Measurements from ENCODE around the gene RELL2.

Gene RELL2

GRCh38 chr5:141618804-141619554 lies 17.8 kb upstream of the RELL2 start, which contains the start of gene DIAPH1 (continued):
- peak; percentile 82 for TF ChIP-seq OSR2 (tag by site-specific recombination; IDR thresholded peaks at IDR 0.05)
- TF ChIP-seq IKZF3 (tag by site-specific recombination; IDR thresholded peaks at IDR 0.05) = peak; percentile 50
- no peak for TF ChIP-seq ZNF704 (tag by site-specific recombination; IDR thresholded peaks at IDR 0.05)
- TF ChIP-seq, protein P1, sequence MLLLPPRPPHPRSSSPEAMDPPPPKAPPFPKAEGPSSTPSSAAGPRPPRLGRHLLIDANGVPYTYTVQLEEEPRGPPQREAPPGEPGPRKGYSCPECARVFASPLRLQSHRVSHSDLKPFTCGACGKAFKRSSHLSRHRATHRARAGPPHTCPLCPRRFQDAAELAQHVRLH (tag by site-specific recombination; IDR thresholded peaks at IDR 0.05) = peak; percentile 81

GRCh38 chr5:141623186-141623585 lies 13.6 kb upstream of the RELL2 start:
- POLR2A ChIA-PET = no interaction called here
- H3K9me3 ChIP-seq (ENCODE audit: control insufficient read depth, insufficient read depth, low read depth, low read length) = no peaks in the 10 kb centered on the region
- TF ChIP-seq ZBTB21 (tag by site-specific recombination; IDR thresholded peaks at IDR 0.05) (no peak), PBX3 (CRISPR knock-in tag; IDR thresholded peaks at IDR 0.05) (no peak)
- CTCF ChIA-PET = interaction anchor here (0.6 to 2.7 kb wide), 4 partner anchors 13 to 184 kb away, joined by 3 to 9 read pairs (median 4); partner anchors contain the start of genes HDAC3 and RELL2
- peaks cover 43 to 84% of the 10 kb centered on the region in 2 experiments for H3K36me3 ChIP-seq (ENCODE audit: control insufficient read depth in 2 of 2, insufficient read depth in 1 of 2, low read length in 2 of 2)
- no peaks in the 10 kb centered on the region for H3K4me1 ChIP-seq (ENCODE audit: control insufficient read depth, insufficient read depth, low read length)
- no peak overlapping the region for H3K27ac ChIP-seq (ENCODE audit: extremely low read depth, low read depth, low read length)
- H3K4me3 ChIP-seq (ENCODE audit: low read depth, low read length) = no peak overlapping the region

GRCh38 chr5:141623611-141624010 lies 13.2 kb upstream of the RELL2 start:
- no peaks in the 10 kb centered on the region for H3K4me1 ChIP-seq (ENCODE audit: control insufficient read depth, insufficient read depth, low read length)
- TF ChIP-seq ZNF610 (tag by site-specific recombination; IDR thresholded peaks at IDR 0.05; ENCODE audit: borderline replicate concordance) = no peak
- no peak for TF ChIP-seq ZBTB1 (tag by site-specific recombination; IDR thresholded peaks at IDR 0.05)
- TF ChIP-seq ZNF391 (tag by site-specific recombination; IDR thresholded peaks at IDR 0.05; ENCODE audit: borderline replicate concordance, low read depth) = no peak
- no peak for TF ChIP-seq ZNF548 (tag by site-specific recombination; IDR thresholded peaks at IDR 0.05)
- TF ChIP-seq ZNF843 (tag by site-specific recombination; IDR thresholded peaks at IDR 0.05) = no peak
- TF ChIP-seq ZFHX2 (tag by site-specific recombination; conservative IDR thresholded peaks at IDR 0.05) = no peak
- TF ChIP-seq, protein P2, sequence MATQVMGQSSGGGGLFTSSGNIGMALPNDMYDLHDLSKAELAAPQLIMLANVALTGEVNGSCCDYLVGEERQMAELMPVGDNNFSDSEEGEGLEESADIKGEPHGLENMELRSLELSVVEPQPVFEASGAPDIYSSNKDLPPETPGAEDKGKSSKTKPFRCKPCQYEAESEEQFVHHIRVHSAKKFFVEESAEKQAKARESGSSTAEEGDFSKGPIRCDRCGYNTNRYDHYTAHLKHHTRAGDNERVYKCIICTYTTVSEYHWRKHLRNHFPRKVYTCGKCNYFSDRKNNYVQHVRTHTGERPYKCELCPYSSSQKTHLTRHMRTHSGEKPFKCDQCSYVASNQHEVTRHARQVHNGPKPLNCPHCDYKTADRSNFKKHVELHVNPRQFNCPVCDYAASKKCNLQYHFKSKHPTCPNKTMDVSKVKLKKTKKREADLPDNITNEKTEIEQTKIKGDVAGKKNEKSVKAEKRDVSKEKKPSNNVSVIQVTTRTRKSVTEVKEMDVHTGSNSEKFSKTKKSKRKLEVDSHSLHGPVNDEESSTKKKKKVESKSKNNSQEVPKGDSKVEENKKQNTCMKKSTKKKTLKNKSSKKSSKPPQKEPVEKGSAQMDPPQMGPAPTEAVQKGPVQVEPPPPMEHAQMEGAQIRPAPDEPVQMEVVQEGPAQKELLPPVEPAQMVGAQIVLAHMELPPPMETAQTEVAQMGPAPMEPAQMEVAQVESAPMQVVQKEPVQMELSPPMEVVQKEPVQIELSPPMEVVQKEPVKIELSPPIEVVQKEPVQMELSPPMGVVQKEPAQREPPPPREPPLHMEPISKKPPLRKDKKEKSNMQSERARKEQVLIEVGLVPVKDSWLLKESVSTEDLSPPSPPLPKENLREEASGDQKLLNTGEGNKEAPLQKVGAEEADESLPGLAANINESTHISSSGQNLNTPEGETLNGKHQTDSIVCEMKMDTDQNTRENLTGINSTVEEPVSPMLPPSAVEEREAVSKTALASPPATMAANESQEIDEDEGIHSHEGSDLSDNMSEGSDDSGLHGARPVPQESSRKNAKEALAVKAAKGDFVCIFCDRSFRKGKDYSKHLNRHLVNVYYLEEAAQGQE (tag by site-specific recombination; IDR thresholded peaks at IDR 0.05) = no peak
- TF ChIP-seq, protein P3, sequence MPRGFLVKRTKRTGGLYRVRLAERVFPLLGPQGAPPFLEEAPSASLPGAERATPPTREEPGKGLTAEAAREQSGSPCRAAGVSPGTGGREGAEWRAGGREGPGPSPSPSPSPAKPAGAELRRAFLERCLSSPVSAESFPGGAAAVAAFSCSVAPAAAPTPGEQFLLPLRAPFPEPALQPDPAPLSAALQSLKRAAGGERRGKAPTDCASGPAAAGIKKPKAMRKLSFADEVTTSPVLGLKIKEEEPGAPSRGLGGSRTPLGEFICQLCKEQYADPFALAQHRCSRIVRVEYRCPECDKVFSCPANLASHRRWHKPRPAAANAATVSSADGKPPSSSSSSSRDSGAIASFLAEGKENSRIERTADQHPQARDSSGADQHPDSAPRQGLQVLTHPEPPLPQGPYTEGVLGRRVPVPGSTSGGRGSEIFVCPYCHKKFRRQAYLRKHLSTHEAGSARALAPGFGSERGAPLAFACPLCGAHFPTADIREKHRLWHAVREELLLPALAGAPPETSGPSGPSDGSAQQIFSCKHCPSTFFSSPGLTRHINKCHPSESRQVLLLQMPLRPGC (tag by site-specific recombination; IDR thresholded peaks at IDR 0.05) = no peak
- TF ChIP-seq ZNF146 (tag by site-specific recombination; IDR thresholded peaks at IDR 0.05) = no peak
- no peak for TF ChIP-seq ZNF707 (tag by site-specific recombination; IDR thresholded peaks at IDR 0.05)
- TF ChIP-seq, protein P4, sequence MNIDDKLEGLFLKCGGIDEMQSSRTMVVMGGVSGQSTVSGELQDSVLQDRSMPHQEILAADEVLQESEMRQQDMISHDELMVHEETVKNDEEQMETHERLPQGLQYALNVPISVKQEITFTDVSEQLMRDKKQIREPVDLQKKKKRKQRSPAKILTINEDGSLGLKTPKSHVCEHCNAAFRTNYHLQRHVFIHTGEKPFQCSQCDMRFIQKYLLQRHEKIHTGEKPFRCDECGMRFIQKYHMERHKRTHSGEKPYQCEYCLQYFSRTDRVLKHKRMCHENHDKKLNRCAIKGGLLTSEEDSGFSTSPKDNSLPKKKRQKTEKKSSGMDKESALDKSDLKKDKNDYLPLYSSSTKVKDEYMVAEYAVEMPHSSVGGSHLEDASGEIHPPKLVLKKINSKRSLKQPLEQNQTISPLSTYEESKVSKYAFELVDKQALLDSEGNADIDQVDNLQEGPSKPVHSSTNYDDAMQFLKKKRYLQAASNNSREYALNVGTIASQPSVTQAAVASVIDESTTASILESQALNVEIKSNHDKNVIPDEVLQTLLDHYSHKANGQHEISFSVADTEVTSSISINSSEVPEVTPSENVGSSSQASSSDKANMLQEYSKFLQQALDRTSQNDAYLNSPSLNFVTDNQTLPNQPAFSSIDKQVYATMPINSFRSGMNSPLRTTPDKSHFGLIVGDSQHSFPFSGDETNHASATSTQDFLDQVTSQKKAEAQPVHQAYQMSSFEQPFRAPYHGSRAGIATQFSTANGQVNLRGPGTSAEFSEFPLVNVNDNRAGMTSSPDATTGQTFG (tag by site-specific recombination; IDR thresholded peaks at IDR 0.05; ENCODE audit: borderline replicate concordance) = no peak
- no peak overlapping the region for H3K4me3 ChIP-seq (ENCODE audit: low read depth, low read length)
- ChIA-PET CTCF (interaction anchor here (0.7 to 2.7 kb wide), 2 partner anchors 13 to 31 kb away, joined by 3 to 9 read pairs; partner anchors contain the start of genes HDAC3 and RELL2), POLR2A (no interaction called here)
- peaks cover 43 to 88% of the 10 kb centered on the region in 2 experiments for H3K36me3 ChIP-seq (ENCODE audit: control insufficient read depth in 2 of 2, insufficient read depth in 1 of 2, low read length in 2 of 2)
- H3K9me3 ChIP-seq (ENCODE audit: control insufficient read depth, insufficient read depth, low read depth, low read length) = no peaks in the 10 kb centered on the region
- no peak overlapping the region for H3K27ac ChIP-seq (ENCODE audit: extremely low read depth, low read depth, low read length)

Data from HEK293 (cell line).